AG09319 (cell line): ENCODE results near the gene CDH13.
A peak's percentile ranks its signal among the peaks of the same experiment; 100 is the strongest.

Source experiments
- DNase-seq: peaks from one replicate; pipeline ENCODE4 v3.0.0-alpha.2; 2010; ENCODE audit warnings: low read depth; ENCODE audit errors: extremely low read depth
- CTCF ChIP-seq: IDR thresholded peaks from 2 replicates; pipeline ENCODE4 v1.5.1; 2011; ENCODE audit warnings: low read depth, mild to moderate bottlenecking, inconsistent platforms, low read length, moderate library complexity

The CDH13 gene

GRCh38 chr16:83802554-83803205 lies 1175.9 kb downstream of the CDH13 start:
- TF ChIP-seq CTCF: no peak
- no peak for DNase-seq

- DNase-seq: no peak
- no peak for TF ChIP-seq CTCF
Measured at GRCh38 chr16:83803811-83804210, 1177.0 kb downstream of the CDH13 start.

GRCh38 chr16:83804366-83804765 lies 1177.6 kb downstream of the CDH13 start:
- TF ChIP-seq CTCF: no peak
- no peak for DNase-seq

GRCh38 chr16:83806036-83806435 lies 1179.3 kb downstream of the CDH13 start:
- no peak for TF ChIP-seq CTCF
- DNase-seq: no peak

GRCh38 chr16:83806731-83807130 lies 1180.0 kb downstream of the CDH13 start:
- DNase-seq: no peak
- TF ChIP-seq CTCF: no peak

GRCh38 chr16:83807327-83807709 lies 1180.5 kb downstream of the CDH13 start:
- DNase-seq: no peak
- no peak for TF ChIP-seq CTCF

GRCh38 chr16:83807710-83808572 lies 1181.2 kb downstream of the CDH13 start, which contains the start of gene HSBP1:
Gene HSBP1, plus strand, starts transcription at chr16:83807978. Its CDS starts 99 bp downstream, at chr16:83808077.
- DNase-seq: peak; percentile 73
- TF ChIP-seq CTCF: no peak
